Measurements from ENCODE around the gene PTGDR.

Gene PTGDR

DNA sequence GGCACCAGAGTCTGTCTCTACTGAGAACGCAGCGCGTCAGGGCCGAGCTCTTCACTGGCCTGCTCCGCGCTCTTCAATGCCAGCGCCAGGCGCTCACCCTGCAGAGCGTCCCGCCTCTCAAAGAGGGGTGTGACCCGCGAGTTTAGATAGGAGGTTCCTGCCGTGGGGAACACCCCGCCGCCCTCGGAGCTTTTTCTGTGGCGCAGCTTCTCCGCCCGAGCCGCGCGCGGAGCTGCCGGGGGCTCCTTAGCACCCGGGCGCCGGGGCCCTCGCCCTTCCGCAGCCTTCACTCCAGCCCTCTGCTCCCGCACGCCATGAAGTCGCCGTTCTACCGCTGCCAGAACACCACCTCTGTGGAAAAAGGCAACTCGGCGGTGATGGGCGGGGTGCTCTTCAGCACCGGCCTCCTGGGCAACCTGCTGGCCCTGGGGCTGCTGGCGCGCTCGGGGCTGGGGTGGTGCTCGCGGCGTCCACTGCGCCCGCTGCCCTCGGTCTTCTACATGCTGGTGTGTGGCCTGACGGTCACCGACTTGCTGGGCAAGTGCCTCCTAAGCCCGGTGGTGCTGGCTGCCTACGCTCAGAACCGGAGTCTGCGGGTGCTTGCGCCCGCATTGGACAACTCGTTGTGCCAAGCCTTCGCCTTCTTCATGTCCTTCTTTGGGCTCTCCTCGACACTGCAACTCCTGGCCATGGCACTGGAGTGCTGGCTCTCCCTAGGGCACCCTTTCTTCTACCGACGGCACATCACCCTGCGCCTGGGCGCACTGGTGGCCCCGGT is at the start of gene PTGDR:
TSS of gene PTGDR (plus strand) at position 198 of the 778 bp plus-strand sequence. CDS start at position 315, 117 bp downstream.
- DNase-seq (ENCODE audit: low read depth), result no peak

- DNase-seq (ENCODE audit: low read depth), result no peak
These were observed 47.9 kb upstream of the PTGDR start for GRCh38 chr14:52219488-52220084.

- DNase-seq (ENCODE audit: low read depth), result no peak
These were observed 46.3 kb upstream of the PTGDR start for GRCh38 chr14:52220924-52221811.

GRCh38 chr14:52222901-52223300 is 44.6 kb upstream of the PTGDR start:
- no peak for DNase-seq (ENCODE audit: low read depth)

GRCh38 chr14:52227619-52228222 is 39.8 kb upstream of the PTGDR start:
- DNase-seq (ENCODE audit: low read depth), result no peak

DNA sequence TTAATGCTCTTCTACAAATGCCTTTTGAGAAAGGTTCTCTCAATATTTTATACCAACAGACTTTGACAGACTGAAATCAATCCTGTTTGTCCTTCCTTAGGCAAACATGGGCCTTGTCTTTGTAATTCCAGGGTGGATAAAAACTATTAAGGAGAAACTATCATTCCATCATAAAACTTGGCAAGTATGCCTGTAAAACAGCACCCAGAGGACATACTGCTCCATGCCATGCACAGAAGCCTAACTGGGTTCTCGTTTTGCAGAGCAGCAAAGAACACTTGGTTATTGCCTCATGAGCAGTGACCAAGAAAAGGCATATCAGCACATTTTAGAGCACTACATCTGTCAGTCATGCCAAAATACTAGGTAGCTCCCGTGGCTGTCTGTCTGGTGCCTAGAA is 33.8 kb upstream of the PTGDR start:
- no peak for DNase-seq (ENCODE audit: low read depth)

DNA sequence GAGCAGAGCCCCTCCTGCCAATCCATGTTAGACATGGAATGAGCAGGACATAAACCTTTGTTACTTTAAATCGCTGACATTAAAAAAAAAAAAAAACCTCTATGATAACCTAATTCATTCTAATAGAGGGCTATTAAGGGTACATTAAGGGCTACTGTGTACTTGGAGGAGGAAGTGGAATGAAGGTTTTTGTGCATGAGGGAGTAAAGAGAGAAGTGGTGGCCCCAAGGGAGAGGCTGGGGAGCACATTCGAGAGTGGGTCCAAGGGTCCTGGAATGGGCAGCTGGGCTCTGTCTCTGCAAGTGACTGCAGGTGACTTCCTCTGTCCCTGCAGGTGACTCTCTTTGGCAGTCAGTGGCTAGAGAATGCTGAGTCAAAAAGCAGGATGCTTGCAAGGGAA is 32.1 kb upstream of the PTGDR start:
- DNase-seq (ENCODE audit: low read depth), result no peak

DNA sequence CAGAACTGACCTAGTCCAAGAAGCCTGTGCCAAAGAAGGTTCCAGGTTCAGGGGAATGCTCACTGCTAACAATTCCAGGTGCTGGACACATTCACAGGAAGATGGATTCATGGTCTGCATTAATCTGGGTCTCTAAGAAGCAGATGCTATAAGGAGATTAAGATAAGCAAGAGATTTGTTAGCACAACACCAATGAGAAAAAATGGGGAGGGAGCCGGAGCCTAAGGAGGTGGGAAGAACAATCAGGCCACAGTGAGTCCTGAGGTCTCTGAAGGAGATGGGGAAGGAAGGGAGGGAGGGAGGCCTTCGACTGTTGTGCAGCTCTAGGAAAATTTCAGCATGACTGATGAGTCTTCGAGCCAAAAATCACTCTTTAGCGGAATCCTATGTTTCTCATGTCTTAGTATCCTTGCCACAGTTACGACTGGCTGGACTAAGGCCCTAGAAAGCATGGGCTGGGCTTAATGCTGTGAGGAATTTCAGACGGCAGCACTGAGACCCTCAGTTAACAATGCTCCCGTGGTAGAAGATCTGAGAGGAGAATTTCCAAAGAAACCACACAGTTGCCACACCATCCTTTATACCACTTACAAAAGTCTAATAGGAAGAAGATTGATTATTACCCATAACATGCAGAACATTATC is 31.5 kb upstream of the PTGDR start:
- DNase-seq (ENCODE audit: low read depth), result no peak

GRCh38 chr14:52238682-52239081 is 28.8 kb upstream of the PTGDR start:
- no peak for DNase-seq (ENCODE audit: low read depth)

DNA sequence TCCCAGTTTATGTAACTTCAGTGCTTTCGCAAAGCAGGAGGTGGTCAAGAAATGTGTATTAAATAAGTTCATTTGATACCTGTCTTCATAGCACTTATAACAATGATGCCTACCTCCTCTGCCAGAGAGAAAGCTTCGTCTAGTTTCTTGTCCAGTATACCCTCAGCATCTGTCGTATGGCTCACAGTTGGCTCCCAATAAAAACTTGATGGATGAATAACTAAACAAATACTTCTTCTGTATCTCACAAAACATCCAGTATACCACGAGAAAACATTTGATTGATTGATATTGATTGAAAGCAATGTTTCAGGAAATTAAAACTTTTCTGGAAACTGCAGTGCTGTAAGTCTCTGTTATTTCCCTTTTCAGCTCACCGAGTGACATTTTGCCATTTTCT is 26.9 kb upstream of the PTGDR start:
- no peak for DNase-seq (ENCODE audit: low read depth)

GRCh38 chr14:52241087-52241793 is 26.3 kb upstream of the PTGDR start:
- no peak for DNase-seq (ENCODE audit: low read depth)

DNA sequence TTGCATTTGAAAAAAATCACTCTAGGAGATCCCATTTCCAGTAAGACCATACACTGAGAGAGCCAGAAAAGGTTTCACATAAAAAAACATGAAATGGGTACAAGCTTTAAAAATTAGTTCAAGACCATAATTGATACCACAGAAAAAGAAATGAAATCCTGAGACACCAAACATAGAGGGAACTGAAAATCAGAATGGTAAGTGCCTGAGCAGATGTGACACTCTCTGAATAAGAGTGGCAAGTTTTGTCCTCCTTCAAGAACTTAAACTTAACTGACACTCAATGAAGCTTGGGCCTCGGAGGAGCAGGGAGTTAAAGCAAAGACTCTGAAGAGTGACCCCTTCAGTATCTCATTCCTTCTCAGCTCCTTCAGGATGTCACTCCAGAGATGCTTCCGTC is 23.2 kb upstream of the PTGDR start:
- no peak for DNase-seq (ENCODE audit: low read depth)

DNA sequence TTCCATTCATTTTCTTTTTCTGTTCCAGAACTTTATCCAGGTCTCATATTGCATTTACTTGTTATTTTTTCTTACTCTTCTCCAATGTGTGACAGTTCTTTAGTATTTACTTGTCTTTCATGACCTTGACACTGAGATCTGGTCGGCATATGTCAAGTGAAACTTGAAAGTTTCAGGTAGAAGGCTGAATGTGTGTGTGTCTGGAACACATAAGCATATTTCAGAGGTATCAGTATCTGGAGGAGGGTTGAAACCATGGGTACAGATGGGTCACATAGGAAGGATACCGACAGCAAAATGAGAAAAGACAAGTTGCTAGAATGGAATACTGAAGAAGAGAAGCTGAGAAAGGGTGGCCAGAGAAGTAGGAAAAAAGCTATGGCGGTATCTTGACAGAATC is 22.5 kb upstream of the PTGDR start:
- no peak for DNase-seq (ENCODE audit: low read depth)

- DNase-seq (ENCODE audit: low read depth), result no peak
These were observed 19.4 kb upstream of the PTGDR start for GRCh38 chr14:52248057-52248456.

DNA sequence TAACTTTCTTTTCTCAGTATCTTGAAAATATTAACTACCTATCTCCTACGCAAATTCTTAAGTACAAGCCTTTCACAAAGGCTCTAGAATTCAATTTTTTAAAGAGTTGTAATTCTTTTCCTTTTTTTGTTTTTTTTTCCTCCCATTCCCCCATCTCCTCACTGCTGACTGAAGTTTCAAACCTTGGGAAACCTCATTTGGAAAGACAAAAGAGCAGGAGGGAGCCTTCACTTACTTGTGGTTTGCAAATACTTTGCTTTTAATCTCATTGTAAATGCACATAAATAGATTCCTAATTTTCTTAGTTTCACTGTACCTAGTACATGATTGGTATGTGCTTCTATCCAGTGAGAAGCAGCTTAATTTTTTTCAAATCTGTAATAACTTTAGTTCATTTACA is 15.8 kb upstream of the PTGDR start:
- no peak for DNase-seq (ENCODE audit: low read depth)

GRCh38 chr14:52253503-52253902 is 14.0 kb upstream of the PTGDR start:
- no peak for DNase-seq (ENCODE audit: low read depth)

DNA sequence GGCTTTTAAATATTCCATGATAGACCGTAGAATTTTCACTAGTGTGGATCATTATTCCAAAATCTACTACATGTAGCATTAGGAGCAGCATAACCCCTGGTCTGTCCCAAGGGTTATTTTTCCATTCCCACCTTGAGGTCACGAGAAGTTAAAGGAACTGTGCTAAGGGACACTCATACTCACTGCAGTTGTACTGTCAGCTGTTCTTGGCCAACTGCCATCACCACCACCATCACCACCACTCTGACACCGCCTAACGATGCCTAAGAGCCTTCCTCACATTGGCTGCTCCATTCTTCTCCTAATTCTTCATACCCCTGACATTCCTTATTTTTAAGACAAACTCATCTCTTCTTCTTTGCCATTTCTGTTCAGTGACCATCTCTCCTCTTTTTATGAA is 13.4 kb upstream of the PTGDR start:
- DNase-seq (ENCODE audit: low read depth), result no peak

- DNase-seq (ENCODE audit: low read depth), result no peak
These were observed 8.7 kb upstream of the PTGDR start for GRCh38 chr14:52258783-52259182.

GRCh38 chr14:52259434-52259833 is 8.1 kb upstream of the PTGDR start:
- DNase-seq (ENCODE audit: low read depth), result no peak

DNA sequence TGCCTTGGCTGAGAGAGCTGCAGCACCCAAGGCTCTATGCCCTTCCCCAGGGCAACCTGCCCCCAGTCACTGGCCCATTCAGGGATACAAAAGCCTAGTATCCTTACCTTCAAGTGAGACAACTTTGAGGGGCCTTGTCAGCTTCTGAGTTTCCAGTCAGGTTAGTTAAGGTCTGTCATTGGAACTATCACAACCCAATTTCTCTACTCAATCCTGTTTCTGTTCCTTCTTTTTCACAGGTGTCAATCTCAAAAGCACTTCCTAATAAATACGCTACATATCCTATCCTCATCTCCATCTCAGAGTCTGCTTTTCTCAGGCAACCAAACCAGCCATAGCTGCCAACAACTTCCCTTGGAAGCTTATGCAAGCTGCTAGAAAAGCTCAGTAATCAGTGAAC is 4.9 kb upstream of the PTGDR start:
- DNase-seq (ENCODE audit: low read depth), result no peak

GRCh38 chr14:52263190-52263589 is 4.3 kb upstream of the PTGDR start:
- no peak for DNase-seq (ENCODE audit: low read depth)

Measured in stimulated activated CD8-positive, alpha-beta memory T cell treated with anti-CD3 and anti-CD28 coated beads, Interleukin-12 subunit alpha, Interleukin-12 subunit beta, amount 100 ng/mL, for 1 hour (primary cell).